Endodermal cell (in vitro differentiated cells): ENCODE results near the gene CTDSPL2. TPM values are rescaled to one million over a fixed set of nuclear protein-coding genes. Genes with fewer than 3 reads are reported as not detected.

Source experiments
- DNase-seq: peaks from one replicate; pipeline ENCODE4 v3.0.0-alpha.2; 2017
- H3K27ac ChIP-seq: 2 replicates; pipeline ENCODE4 v1.5.1; 2013; ENCODE audit warnings: mild to moderate bottlenecking, low read depth, low read length, moderate library complexity
- H3K27me3 ChIP-seq: 2 replicates; pipeline ENCODE4 v1.6.1; 2013; ENCODE audit warnings: mild to moderate bottlenecking, low read length, moderate library complexity; ENCODE audit not compliant: insufficient read depth, control insufficient read depth, poor library complexity, severe bottlenecking
- H3K36me3 ChIP-seq: 2 replicates; pipeline ENCODE4 v1.7.0; 2013; ENCODE audit warnings: mild to moderate bottlenecking, low read length, moderate library complexity; ENCODE audit not compliant: control insufficient read depth, insufficient read depth
- H3K4me1 ChIP-seq: one replicate; pipeline ENCODE4 v1.7.0; 2013; ENCODE audit warnings: low read length; ENCODE audit not compliant: control insufficient read depth, insufficient read depth
- H3K4me3 ChIP-seq: 2 replicates; pipeline ENCODE4 v1.5.1; 2013; ENCODE audit warnings: mild to moderate bottlenecking, low read length, moderate library complexity
- H3K9ac ChIP-seq: 2 replicates; pipeline ENCODE4 v1.6.1; 2013; ENCODE audit warnings: mild to moderate bottlenecking, low read length, moderate library complexity; ENCODE audit not compliant: poor library complexity, severe bottlenecking; ENCODE audit errors: extremely low read depth
- H3K9me3 ChIP-seq: 2 replicates; pipeline ENCODE4 v1.6.1; 2013; ENCODE audit warnings: mild to moderate bottlenecking, low read length, moderate library complexity; ENCODE audit not compliant: control insufficient read depth
- H3K27ac Mint-ChIP-seq: 2 replicates; pipeline ENCODE4 v1.8.0; 2020; ENCODE audit warnings: mixed read lengths
- H3K27me3 Mint-ChIP-seq: 2 replicates; pipeline ENCODE4 v1.8.0; 2021; ENCODE audit warnings: mild to moderate bottlenecking, mixed read lengths; ENCODE audit not compliant: insufficient read depth
- H3K36me3 Mint-ChIP-seq: 2 replicates; pipeline ENCODE4 v1.8.0; 2020; ENCODE audit warnings: low read depth, mixed read lengths
- H3K4me1 Mint-ChIP-seq: 2 replicates; pipeline ENCODE4 v1.8.0; 2020; ENCODE audit warnings: mixed read lengths
- H3K4me3 Mint-ChIP-seq: 2 replicates; pipeline ENCODE4 v1.8.0; 2020; ENCODE audit warnings: mild to moderate bottlenecking, moderate library complexity, mixed read lengths
- H3K9me3 Mint-ChIP-seq: 2 replicates; pipeline ENCODE4 v1.8.0; 2020; ENCODE audit warnings: mild to moderate bottlenecking, mixed read lengths
- CTCF ChIP-seq: fragments of 200-600 bp; sonication (generic); conservative IDR thresholded peaks from 2 replicates; pipeline ENCODE4 v1.5.0; 2021; ENCODE audit warnings: antibody characterized with exemption, mild to moderate bottlenecking
- WGBS, 2 experiments: methylation state at CpG; one replicate each; pipeline versions ENCODE4 v1.1.5 to v1.1.7; 2013; ENCODE audit warnings: missing lambda C conversion rate in 2 of 2, mixed read lengths in 1 of 2; ENCODE audit not compliant: insufficient coverage in 1 of 2, insufficient read length in 1 of 2; 5-methylcytosine and 5-hydroxymethylcytosine counted together
- total RNA-seq, 2 donors: library from RNA; stranded (reverse); fragmentation: NEBNext Ultra II Directional in 1 of 2; extraction: Animal tissue kit (Norgen Biotek cat#: 25700) in 1 of 2; gene quantifications; 2 replicates in 1 of 2; 3 replicates in 1 of 2; pipeline ENCODE4 v1.2.1, GENCODE V29; 2021

The CTDSPL2 gene
- total RNA-seq, 2 donors from 2014 or later, result 71.1 to 74.3 TPM

DNA sequence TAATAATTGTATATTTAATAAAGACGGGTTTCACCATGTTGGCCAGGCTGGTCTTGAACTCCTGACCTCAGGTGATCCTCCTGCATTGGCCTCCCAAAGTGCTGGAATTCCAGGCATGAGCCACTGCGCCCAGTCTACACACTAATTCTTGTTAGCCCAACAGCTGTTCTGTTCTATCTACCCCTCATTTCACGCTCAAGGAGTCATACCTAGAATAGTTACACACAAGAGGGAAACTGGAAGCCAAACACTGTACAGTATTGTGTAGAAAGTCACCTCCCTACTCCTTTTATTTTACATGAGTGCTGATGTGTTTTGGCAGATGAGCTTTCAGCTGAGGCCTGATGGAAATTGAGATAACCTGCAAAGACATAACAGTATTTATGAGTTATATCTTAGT lies 13.4 kb upstream of the CTDSPL2 start:
- H3K4me3 Mint-ChIP-seq, result no peak overlapping the region
- no peaks in the 10 kb centered on the region for H3K4me1 Mint-ChIP-seq
- H3K9me3 Mint-ChIP-seq, result peaks cover 4% of the 10 kb centered on the region
- Histone ChIP-seq H3K4me3 (no peak overlapping the region), H3K9ac (no peak overlapping the region), H3K36me3 (no peaks in the 10 kb centered on the region), H3K27me3 (no peaks in the 10 kb centered on the region), H3K4me1 (no peaks in the 10 kb centered on the region), H3K9me3 (no peaks in the 10 kb centered on the region), H3K27ac (no peak overlapping the region)
- H3K27ac Mint-ChIP-seq, result no peak overlapping the region
- WGBS, 2 experiments, result 90 to 95% methylated on average over 2 to 3 of the region's 3 CpGs
- no peaks in the 10 kb centered on the region for H3K27me3 Mint-ChIP-seq
- no peak for DNase-seq
- TF ChIP-seq CTCF, result no peak
- peaks cover 14% of the 10 kb centered on the region for H3K36me3 Mint-ChIP-seq

- Histone ChIP-seq H3K27me3 (no peaks in the 10 kb centered on the region), H3K27ac (peak overlapping the region; percentile 99), H3K4me3 (peak overlapping the region; percentile 98), H3K4me1 (no peaks in the 10 kb centered on the region), H3K9ac (peak overlapping the region; percentile 97), H3K9me3 (no peaks in the 10 kb centered on the region), H3K36me3 (peaks cover 5% of the 10 kb centered on the region)
- peak overlapping the region; percentile 98 for H3K4me3 Mint-ChIP-seq
- peak overlapping the region; percentile 100 for H3K27ac Mint-ChIP-seq
- DNase-seq, result no peak
- H3K4me1 Mint-ChIP-seq, result peaks cover 4% of the 10 kb centered on the region
- TF ChIP-seq CTCF, result peak; percentile 65
- 0 to 3% methylated on average over 12 to 25 of the region's 27 CpGs for WGBS, 2 experiments
- H3K27me3 Mint-ChIP-seq, result no peaks in the 10 kb centered on the region
- peaks cover 14% of the 10 kb centered on the region for H3K36me3 Mint-ChIP-seq
- H3K9me3 Mint-ChIP-seq, result no peaks in the 10 kb centered on the region
These were observed 611 bp downstream of the CTDSPL2 start for GRCh38 chr15:44427756-44428724.

- no peak overlapping the region for H3K4me3 Mint-ChIP-seq
- Histone ChIP-seq H3K9me3 (no peaks in the 10 kb centered on the region), H3K4me1 (no peaks in the 10 kb centered on the region), H3K27me3 (no peaks in the 10 kb centered on the region), H3K27ac (no peak overlapping the region), H3K9ac (no peak overlapping the region), H3K4me3 (no peak overlapping the region), H3K36me3 (peaks cover 12% of the 10 kb centered on the region)
- no peak for DNase-seq
- 97 to 100% methylated on average over 1 to 2 of the region's 2 CpGs for WGBS, 2 experiments
- no peak for TF ChIP-seq CTCF
- H3K27ac Mint-ChIP-seq, result no peak overlapping the region
- H3K4me1 Mint-ChIP-seq, result peaks cover 18% of the 10 kb centered on the region
- peaks cover 14% of the 10 kb centered on the region for H3K36me3 Mint-ChIP-seq
- H3K27me3 Mint-ChIP-seq, result no peaks in the 10 kb centered on the region
- H3K9me3 Mint-ChIP-seq, result no peaks in the 10 kb centered on the region
These were observed 8.7 kb downstream of the CTDSPL2 start for GRCh38 chr15:44435893-44436667.
